HepG2 (cell line): ENCODE data around the gene SLC2A8. TPM values are rescaled to one million over a fixed set of nuclear protein-coding genes. Genes with fewer than 3 reads are reported as not detected.
A peak's percentile ranks its signal among the peaks of the same experiment; 100 is the strongest.

Experiments used
- ATF4 ChIP-seq, 2 experiments: fragments of 450-650 bp in 1 of 2; sonication (generic) in 1 of 2; formaldehyde crosslinking; IDR thresholded peaks; 2 replicates each; pipeline versions ENCODE4 v1.5.0 to v1.8.0; 2020 to 2022; ENCODE audit warnings: mild to moderate bottlenecking in 1 of 2, missing genetic modification reagents in 1 of 2
- GLMP ChIP-seq: sonication (generic); formaldehyde crosslinking; IDR thresholded peaks from 2 replicates; pipeline ENCODE4 v1.9.0; 2021; ENCODE audit warnings: missing genetic modification reagents, mild to moderate bottlenecking, borderline replicate concordance
- HOXA9 ChIP-seq: sonication (generic); formaldehyde crosslinking; IDR thresholded peaks from 2 replicates; pipeline ENCODE4 v1.8.1; 2022; ENCODE audit warnings: missing genetic modification reagents, mild to moderate bottlenecking, moderate library complexity, borderline replicate concordance
- MAZ ChIP-seq, 2 experiments: sonication (generic) in 1 of 2; formaldehyde crosslinking in 1 of 2; IDR thresholded peaks; 2 replicates each; pipeline versions ENCODE4 v1.5.0 to v1.6.1; 2012 to 2020; ENCODE audit warnings: low read depth in 2 of 2, mild to moderate bottlenecking in 2 of 2, borderline replicate concordance in 1 of 2, improper control_type of control experiment in 1 of 2, low read length in 1 of 2, missing genetic modification reagents in 1 of 2, moderate library complexity in 1 of 2
- RAD21 ChIP-seq: fragments of 450-650 bp; formaldehyde crosslinking; IDR thresholded peaks from 2 replicates; pipeline ENCODE4 v1.5.0; 2020; ENCODE audit warnings: mild to moderate bottlenecking
- RORA ChIP-seq: sonication (generic); formaldehyde crosslinking; IDR thresholded peaks from 2 replicates; pipeline ENCODE4 v1.5.0; 2020; ENCODE audit warnings: mild to moderate bottlenecking, missing genetic modification reagents, moderate library complexity
- SP5 ChIP-seq: IDR thresholded peaks from 2 replicates; pipeline ENCODE4 v1.6.1; 2016; ENCODE audit warnings: low read depth, borderline replicate concordance
- SPEN ChIP-seq: sonication (generic); formaldehyde crosslinking; IDR thresholded peaks from 2 replicates; pipeline ENCODE4 v1.5.1; 2020; ENCODE audit warnings: low read depth, mild to moderate bottlenecking, missing genetic modification reagents
- TSC22D2 ChIP-seq: sonication (generic); formaldehyde crosslinking; IDR thresholded peaks from 2 replicates; pipeline ENCODE4 v1.5.1; 2020; ENCODE audit warnings: missing genetic modification reagents, mild to moderate bottlenecking, borderline replicate concordance
- ZNF205 ChIP-seq: IDR thresholded peaks from 2 replicates; pipeline ENCODE4 v1.6.1; 2018; ENCODE audit warnings: missing biosample characterization, missing genetic modification reagents
- ZNF569 ChIP-seq: sonication (generic); formaldehyde crosslinking; IDR thresholded peaks from 2 replicates; pipeline ENCODE4 v1.5.0; 2020; ENCODE audit warnings: mild to moderate bottlenecking, missing genetic modification reagents, moderate library complexity, borderline replicate concordance
- ZNF570 ChIP-seq: sonication (generic); formaldehyde crosslinking; IDR thresholded peaks from 2 replicates; pipeline ENCODE4 v1.4.0; 2020; ENCODE audit warnings: mild to moderate bottlenecking, missing genetic modification reagents, borderline replicate concordance
- ZNF737 ChIP-seq: sonication (generic); formaldehyde crosslinking; IDR thresholded peaks from 2 replicates; pipeline ENCODE4 v1.5.0; 2020; ENCODE audit warnings: missing genetic modification reagents, mild to moderate bottlenecking, borderline replicate concordance
- ZNF883 ChIP-seq: sonication (generic); formaldehyde crosslinking; IDR thresholded peaks from 2 replicates; pipeline ENCODE4 v1.5.1; 2020; ENCODE audit warnings: mild to moderate bottlenecking, missing genetic modification reagents; ENCODE audit errors: not compliant biosample characterization
- polyA plus RNA-seq, 8 experiments: library from polyadenylated mRNA; depleted of rRNA in 3 of 8; stranded (reverse) in 7 of 8; unstranded in 1 of 8; fragments of >200 nt; fragmentation: Illumina TruSeq in 4 of 8; extraction: Trizol in 4 of 8; gene quantifications; 2 replicates each; pipeline versions ENCODE4 v1.2.1 to v1.2.3, GENCODE V29; 2011 to 2016; ENCODE audit warnings: low read depth in 4 of 8, missing spikeins in 1 of 8, mixed read lengths in 1 of 8; ENCODE audit not compliant: insufficient read depth in 1 of 8
- total RNA-seq, 5 experiments: library from RNA; depleted of rRNA; stranded (reverse); fragments of >200 nt; fragmentation: Illumina TruSeq; extraction: Trizol; gene quantifications; 2 replicates each; pipeline ENCODE4 v1.2.3, GENCODE V29; 2016; ENCODE audit warnings: low read depth in 1 of 5
- TF ChIP-seq, protein P1 (sequence below): sonication (generic); formaldehyde crosslinking; IDR thresholded peaks from 2 replicates; pipeline ENCODE4 v1.4.0; 2020; ENCODE audit warnings: mild to moderate bottlenecking, missing genetic modification reagents
- TF ChIP-seq, protein P2 (sequence below): sonication (generic); formaldehyde crosslinking; IDR thresholded peaks from 2 replicates; pipeline ENCODE4 v1.4.0; 2020; ENCODE audit warnings: mild to moderate bottlenecking, missing genetic modification reagents

SLC2A8 gene
- total and polyA plus RNA-seq, 2 of the 13 experiments (the other 11 are each of a cell fraction or from before 2014, with no cell fraction given), result 22.6 to 48.6 TPM

DNA sequence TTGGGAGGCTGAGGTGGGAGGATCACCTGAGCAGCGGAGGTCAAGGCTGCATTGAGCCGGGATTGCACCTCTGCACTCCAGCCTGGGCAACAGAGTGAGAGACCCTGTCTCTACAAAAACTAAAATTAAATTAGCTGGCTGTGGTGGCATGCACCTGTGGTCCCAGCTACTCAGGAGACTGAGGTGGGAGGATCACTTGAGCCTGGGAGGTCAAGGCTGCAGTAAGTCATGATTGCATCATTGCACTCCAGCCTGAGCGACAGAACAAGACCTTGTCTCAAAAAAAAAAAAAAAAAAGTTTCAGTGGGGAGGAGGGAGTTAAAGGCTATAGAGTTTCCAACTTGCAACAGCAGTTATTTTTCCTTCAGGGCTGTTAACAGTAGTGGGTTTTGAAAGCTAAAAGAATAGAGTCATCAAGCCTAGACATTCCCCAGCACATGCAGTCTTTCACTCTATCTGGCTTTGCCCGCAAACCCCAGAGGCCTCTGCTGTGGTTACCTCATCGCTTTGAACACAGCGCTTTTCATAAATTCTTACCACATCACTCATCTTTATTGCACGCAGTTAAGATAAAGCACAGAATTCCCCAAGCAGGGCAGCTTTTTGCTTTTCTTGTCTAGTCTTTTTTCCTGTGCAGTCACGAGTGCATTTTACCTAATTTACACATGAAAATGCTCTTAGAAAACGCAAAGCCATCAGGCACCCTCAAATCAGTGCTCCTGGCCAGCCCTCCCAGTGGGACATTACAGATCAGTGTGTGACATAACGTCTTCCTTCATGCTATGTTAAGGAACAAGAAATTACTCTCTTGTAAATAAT is 8.7 kb upstream of the SLC2A8 start (continued):
- no peak for TF ChIP-seq ZNF737 (CRISPR knock-in tag)
- TF ChIP-seq SPEN (CRISPR knock-in tag), result no peak
- TF ChIP-seq, protein P1, sequence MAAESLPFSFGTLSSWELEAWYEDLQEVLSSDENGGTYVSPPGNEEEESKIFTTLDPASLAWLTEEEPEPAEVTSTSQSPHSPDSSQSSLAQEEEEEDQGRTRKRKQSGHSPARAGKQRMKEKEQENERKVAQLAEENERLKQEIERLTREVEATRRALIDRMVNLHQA, result no peak
- no peak for TF ChIP-seq GLMP (CRISPR knock-in tag)
- TF ChIP-seq RAD21, result no peak
- TF ChIP-seq RORA (CRISPR knock-in tag), result no peak
- TF ChIP-seq, protein P2, sequence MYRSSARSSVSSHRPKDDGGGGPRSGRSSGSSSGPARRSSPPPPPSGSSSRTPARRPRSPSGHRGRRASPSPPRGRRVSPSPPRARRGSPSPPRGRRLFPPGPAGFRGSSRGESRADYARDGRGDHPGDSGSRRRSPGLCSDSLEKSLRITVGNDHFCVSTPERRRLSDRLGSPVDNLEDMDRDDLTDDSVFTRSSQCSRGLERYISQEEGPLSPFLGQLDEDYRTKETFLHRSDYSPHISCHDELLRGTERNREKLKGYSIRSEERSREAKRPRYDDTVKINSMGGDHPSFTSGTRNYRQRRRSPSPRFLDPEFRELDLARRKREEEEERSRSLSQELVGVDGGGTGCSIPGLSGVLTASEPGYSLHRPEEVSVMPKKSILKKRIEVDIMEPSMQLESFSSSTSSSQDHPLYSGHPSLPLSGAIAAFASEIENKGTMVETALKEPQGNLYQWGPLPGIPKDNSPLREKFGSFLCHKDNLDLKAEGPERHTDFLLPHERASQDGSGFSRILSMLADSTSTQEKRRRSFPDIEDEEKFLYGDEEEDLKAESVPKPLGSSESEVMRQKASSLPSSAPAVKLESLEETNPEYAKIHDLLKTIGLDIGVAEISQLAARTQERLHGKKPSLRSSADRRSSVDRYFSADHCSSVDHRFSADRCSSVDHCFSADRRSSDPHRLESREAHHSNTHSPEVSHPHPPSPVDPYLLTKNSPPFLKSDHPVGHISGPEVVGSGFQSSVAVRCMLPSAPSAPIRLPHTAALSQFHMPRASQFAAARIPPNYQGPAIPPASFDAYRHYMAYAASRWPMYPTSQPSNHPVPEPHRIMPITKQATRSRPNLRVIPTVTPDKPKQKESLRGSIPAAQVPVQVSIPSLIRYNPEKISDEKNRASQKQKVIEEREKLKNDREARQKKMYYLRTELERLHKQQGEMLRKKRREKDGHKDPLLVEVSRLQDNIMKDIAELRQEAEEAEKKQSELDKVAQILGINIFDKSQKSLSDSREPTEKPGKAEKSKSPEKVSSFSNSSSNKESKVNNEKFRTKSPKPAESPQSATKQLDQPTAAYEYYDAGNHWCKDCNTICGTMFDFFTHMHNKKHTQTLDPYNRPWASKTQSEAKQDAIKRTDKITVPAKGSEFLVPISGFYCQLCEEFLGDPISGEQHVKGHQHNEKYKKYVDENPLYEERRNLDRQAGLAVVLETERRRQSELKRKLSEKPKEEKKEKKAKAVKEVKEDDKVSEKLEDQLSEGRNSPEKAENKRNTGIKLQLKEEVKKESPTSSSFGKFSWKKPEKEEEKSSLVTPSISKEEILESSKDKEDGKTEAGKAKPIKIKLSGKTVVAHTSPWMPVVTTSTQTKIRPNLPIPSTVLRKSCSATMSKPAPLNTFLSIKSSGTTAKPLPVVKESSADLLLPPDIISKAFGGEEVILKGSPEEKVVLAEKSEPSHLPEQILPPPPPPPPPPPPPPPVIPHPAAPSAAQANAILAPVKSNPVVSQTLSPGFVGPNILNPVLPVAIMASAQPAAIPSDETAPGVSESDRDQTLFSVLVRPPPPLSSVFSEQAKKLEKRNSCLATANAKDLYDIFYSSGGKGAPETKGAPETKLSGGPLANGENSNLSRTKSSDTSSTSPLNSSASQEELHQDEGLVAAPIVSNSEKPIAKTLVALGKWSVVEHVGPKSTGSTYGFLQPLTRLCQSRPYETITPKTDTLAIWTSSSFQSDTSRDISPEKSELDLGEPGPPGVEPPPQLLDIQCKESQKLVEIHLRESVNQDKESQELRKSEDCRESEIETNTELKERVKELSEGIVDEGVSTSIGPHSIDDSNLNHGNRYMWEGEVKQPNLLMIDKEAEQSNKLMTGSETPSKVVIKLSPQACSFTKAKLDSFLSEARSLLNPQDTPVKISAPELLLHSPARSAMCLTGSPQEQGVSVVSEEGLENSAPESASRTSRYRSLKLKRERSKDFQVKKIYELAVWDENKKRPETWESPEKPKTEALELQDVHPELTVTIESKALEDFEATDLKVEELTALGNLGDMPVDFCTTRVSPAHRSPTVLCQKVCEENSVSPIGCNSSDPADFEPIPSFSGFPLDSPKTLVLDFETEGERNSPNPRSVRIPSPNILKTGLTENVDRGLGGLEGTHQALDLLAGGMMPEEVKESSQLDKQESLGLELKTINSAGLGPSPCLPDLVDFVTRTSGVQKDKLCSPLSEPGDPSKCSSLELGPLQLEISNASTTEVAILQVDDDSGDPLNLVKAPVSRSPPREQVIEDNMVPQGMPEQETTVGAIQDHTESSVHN (CRISPR knock-in tag), result no peak
- TF ChIP-seq HOXA9, result no peak
- TF ChIP-seq SP5 (CRISPR knock-in tag), result peak; percentile 54; the same call in 1 of the 2 replicates
- no peak for TF ChIP-seq ZNF569 (CRISPR knock-in tag)
- no peak for TF ChIP-seq MAZ (IDR thresholded peaks at IDR 0.05; ENCODE audit: borderline replicate concordance, low read depth, low read length)
- no peak for TF ChIP-seq MAZ (CRISPR knock-in tag; IDR thresholded peaks at IDR 0.05; ENCODE audit: low read depth)
- TF ChIP-seq ZNF883 (CRISPR knock-in tag), result no peak
- TF ChIP-seq ZNF570 (CRISPR knock-in tag), result no peak
- TF ChIP-seq ATF4 (CRISPR knock-in tag; IDR thresholded peaks at IDR 0.05), result peak in 1 of 2 experiments; percentile 89; a peak in 2 of 4 replicates
- TF ChIP-seq TSC22D2 (CRISPR knock-in tag), result no peak
- no peak; the same call in 1 of the 2 replicates for TF ChIP-seq ZNF205 (CRISPR knock-in tag)
